Natural killer cell (primary cell): ENCODE data around the gene FTO. TPM values are rescaled to one million over a fixed set of nuclear protein-coding genes. Genes with fewer than 3 reads are reported as not detected.

ENCODE experiments used
- ATAC-seq, 3 donors: fragments of 150-1000 bp in 2 of 3; fragments of 200-7000 bp in 1 of 3; cut with Tn5 transposase; 1 replicate in 1 of 3; 2 replicates in 2 of 3; pipeline ENCODE4 v1.10.0; 2021; ENCODE audit warnings: mild to moderate bottlenecking in 2 of 3, moderate library complexity in 2 of 3
- DNase-seq, 2 donors: peaks; one replicate each; pipeline versions ENCODE4 v3.0.0 to v3.0.0-alpha.2; 2013 to 2021; ENCODE audit warnings: mixed read lengths in 1 of 2
- H3K27ac ChIP-seq: one replicate; pipeline ENCODE4 v1.5.1; 2013; ENCODE audit warnings: mild to moderate bottlenecking, low read length
- H3K27me3 ChIP-seq: one replicate; pipeline ENCODE4 v1.6.1; 2013; ENCODE audit warnings: low read length; ENCODE audit not compliant: control insufficient read depth, insufficient read depth
- H3K36me3 ChIP-seq: one replicate; pipeline ENCODE4 v1.6.1; 2013; ENCODE audit warnings: low read length; ENCODE audit not compliant: control insufficient read depth, insufficient read depth
- H3K4me1 ChIP-seq: one replicate; pipeline ENCODE4 v1.6.1; 2013; ENCODE audit warnings: low read length; ENCODE audit not compliant: control insufficient read depth, insufficient read depth
- H3K4me3 ChIP-seq: one replicate; pipeline ENCODE4 v1.5.1; 2013; ENCODE audit warnings: low read length
- H3K9me3 ChIP-seq: one replicate; pipeline ENCODE4 v1.6.1; 2013; ENCODE audit warnings: low read length; ENCODE audit not compliant: control insufficient read depth, insufficient read depth
- H3K27ac Mint-ChIP-seq, 2 donors: one replicate each; pipeline ENCODE4 v1.8.0; 2022; ENCODE audit warnings: mild to moderate bottlenecking in 2 of 2, mixed read lengths in 2 of 2, moderate library complexity in 1 of 2
- H3K27me3 Mint-ChIP-seq, 2 donors: one replicate each; pipeline ENCODE4 v1.8.0; 2022; ENCODE audit warnings: low read depth in 2 of 2, mixed read lengths in 2 of 2
- H3K36me3 Mint-ChIP-seq: one replicate; pipeline ENCODE4 v1.8.0; 2022; ENCODE audit warnings: mixed read lengths
- H3K4me1 Mint-ChIP-seq, 2 donors: one replicate each; pipeline ENCODE4 v1.8.0; 2022; ENCODE audit warnings: mixed read lengths in 2 of 2
- H3K4me3 Mint-ChIP-seq: one replicate; pipeline ENCODE4 v1.8.0; 2022; ENCODE audit warnings: mild to moderate bottlenecking, moderate library complexity, mixed read lengths
- H3K9me3 Mint-ChIP-seq, 2 donors: one replicate each; pipeline ENCODE4 v1.8.0; 2022; ENCODE audit warnings: mixed read lengths in 2 of 2
- CTCF ChIP-seq: fragments of 200-600 bp; IDR thresholded peaks from one replicate; pipeline ENCODE4 v1.8.0; 2022; ENCODE audit warnings: antibody characterized with exemption
- WGBS: methylation state at CpG from one replicate; pipeline ENCODE4 v1.1.7; 2013; ENCODE audit warnings: missing lambda C conversion rate; ENCODE audit not compliant: insufficient coverage; 5-methylcytosine and 5-hydroxymethylcytosine counted together
- intact Hi-C: fragments of 100-400 bp; cut with micrococcal nuclease; formaldehyde crosslinking; loops from one replicate; pipeline ENCODE4 v1.14.2; 2022
- total RNA-seq, 4 donors: library from RNA; stranded (reverse); fragments of 120-200 nt in 1 of 4; gene quantifications; one replicate each; pipeline versions ENCODE4 v1.2.3 to v1.2.4, GENCODE V29; 2013 to 2022

FTO gene
- total RNA-seq, 3 donors from 2014 or later (not counting 1 experiment from before 2014, with no cell fraction given): 55.4 to 70.5 (median 55.4) TPM

GRCh38 chr16:54140788-54141136 is 436.8 kb downstream of the FTO start:
- Histone ChIP-seq H3K27me3 (no peaks in the 10 kb centered on the region), H3K9me3 (no peaks in the 10 kb centered on the region), H3K27ac (no peak overlapping the region), H3K36me3 (no peaks in the 10 kb centered on the region), H3K4me1 (no peaks in the 10 kb centered on the region), H3K4me3 (no peak overlapping the region)
- Mint-ChIP-seq H3K4me1 (no peaks in the 10 kb centered on the region), H3K4me3 (no peak overlapping the region), H3K27ac (no peak overlapping the region), H3K36me3 (no peaks in the 10 kb centered on the region), H3K9me3 (no peaks in the 10 kb centered on the region), H3K27me3 (peaks cover 0 to 17% of the 10 kb centered on the region in 2 donors)
- no peak for TF ChIP-seq CTCF
- WGBS: 86% methylated on average over 4 of the region's 4 CpGs
- intact Hi-C loops: no loop called here
- DNase-seq: no peak
- ATAC-seq: no peak

- TF ChIP-seq CTCF: no peak
- Mint-ChIP-seq H3K27ac (no peak overlapping the region), H3K9me3 (no peaks in the 10 kb centered on the region), H3K4me3 (no peak overlapping the region), H3K4me1 (no peaks in the 10 kb centered on the region), H3K27me3 (peaks cover 10 to 16% of the 10 kb centered on the region in 2 donors), H3K36me3 (no peaks in the 10 kb centered on the region)
- WGBS: 68% methylated on average over 4 of the region's 4 CpGs
- intact Hi-C loops: no loop called here
- no peak for ATAC-seq
- Histone ChIP-seq H3K36me3 (no peaks in the 10 kb centered on the region), H3K4me1 (no peaks in the 10 kb centered on the region), H3K27ac (no peak overlapping the region), H3K9me3 (no peaks in the 10 kb centered on the region), H3K27me3 (no peaks in the 10 kb centered on the region), H3K4me3 (no peak overlapping the region)
- no peak for DNase-seq
Measured at GRCh38 chr16:54142787-54143186, 438.8 kb downstream of the FTO start.

GRCh38 chr16:54143410-54143809 is 439.5 kb downstream of the FTO start:
- DNase-seq (no peak), ATAC-seq (no peak)
- H3K36me3 ChIP-seq: no peaks in the 10 kb centered on the region
- H3K36me3 Mint-ChIP-seq: no peaks in the 10 kb centered on the region
- no peak for TF ChIP-seq CTCF
- peaks cover 10 to 14% of the 10 kb centered on the region in 2 donors for H3K27me3 Mint-ChIP-seq
- no peaks in the 10 kb centered on the region for H3K9me3 ChIP-seq
- H3K27ac ChIP-seq: no peak overlapping the region
- H3K9me3 Mint-ChIP-seq: no peaks in the 10 kb centered on the region
- WGBS: 81% methylated on average over 4 of the region's 4 CpGs
- H3K4me1 Mint-ChIP-seq: no peaks in the 10 kb centered on the region
- H3K4me3 Mint-ChIP-seq: no peak overlapping the region
- intact Hi-C loops: no loop called here
- H3K4me3 ChIP-seq: no peak overlapping the region
- H3K27ac Mint-ChIP-seq: no peak overlapping the region
- no peaks in the 10 kb centered on the region for H3K4me1 ChIP-seq
- H3K27me3 ChIP-seq: no peaks in the 10 kb centered on the region

- Histone ChIP-seq H3K36me3 (no peaks in the 10 kb centered on the region), H3K4me3 (no peak overlapping the region), H3K27ac (no peak overlapping the region), H3K9me3 (no peaks in the 10 kb centered on the region), H3K4me1 (no peaks in the 10 kb centered on the region), H3K27me3 (no peaks in the 10 kb centered on the region)
- intact Hi-C loops: no loop called here
- Mint-ChIP-seq H3K27ac (no peak overlapping the region), H3K36me3 (no peaks in the 10 kb centered on the region), H3K4me1 (no peaks in the 10 kb centered on the region), H3K4me3 (no peak overlapping the region), H3K9me3 (no peaks in the 10 kb centered on the region), H3K27me3 (peaks cover 10 to 14% of the 10 kb centered on the region in 2 donors)
- TF ChIP-seq CTCF: no peak
- no peak for ATAC-seq
- DNase-seq: no peak
- WGBS: 30% methylated on average over 13 of the region's 13 CpGs
Measured at GRCh38 chr16:54143934-54144571, 440.1 kb downstream of the FTO start.
